ENCODE measurements around the gene SRF. TPM values are rescaled to one million over a fixed set of nuclear protein-coding genes. Genes with fewer than 3 reads are reported as not detected.
A peak's percentile ranks its signal among the peaks of the same experiment; 100 is the strongest.

The SRF gene
- total RNA-seq, 2 donors from 2014 or later, result 12.7 to 30.7 TPM

DNA sequence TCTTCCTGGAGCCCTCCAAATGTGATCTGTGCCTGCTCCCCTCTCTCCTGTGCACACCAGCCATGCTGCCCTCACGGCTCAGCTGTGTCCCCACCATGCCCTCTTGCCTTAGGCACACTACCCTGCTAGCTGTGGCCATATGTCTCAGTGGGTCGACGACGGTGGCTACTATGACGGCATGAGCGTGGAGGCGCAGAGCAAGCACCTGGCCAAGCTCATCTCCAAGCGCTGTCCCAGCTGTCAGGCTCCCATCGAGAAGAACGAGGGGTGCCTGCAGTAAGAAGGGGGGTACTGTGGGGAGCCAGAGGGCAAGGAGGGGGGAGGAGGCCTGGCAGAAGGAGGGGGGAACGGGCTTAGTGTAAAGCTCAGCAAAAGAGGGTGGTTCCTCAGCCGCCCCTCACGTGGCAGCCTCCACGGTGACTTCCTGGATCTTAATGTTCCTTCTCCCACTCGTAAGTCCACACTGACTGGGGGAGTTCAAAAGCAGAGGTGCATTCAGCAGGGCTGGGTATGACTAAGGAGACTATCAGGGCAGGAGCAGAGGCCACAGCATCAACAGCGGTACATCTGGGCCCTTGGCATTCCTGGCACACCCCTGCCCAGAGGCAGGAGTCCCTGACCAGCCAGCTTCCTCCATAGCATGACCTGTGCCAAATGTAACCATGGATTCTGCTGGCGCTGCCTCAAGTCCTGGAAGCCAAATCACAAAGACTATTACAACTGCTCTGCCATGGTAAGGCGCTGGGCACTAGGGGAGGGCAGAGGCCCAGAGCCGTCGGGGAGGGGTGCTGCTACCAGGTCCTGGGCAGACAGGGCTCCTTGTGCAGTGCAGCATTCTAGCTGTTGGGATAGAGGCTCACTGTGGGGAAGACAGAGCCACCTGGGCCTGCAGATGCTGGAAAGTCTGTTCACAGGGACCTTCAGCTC, 50.2 kb downstream of the SRF start:
- ATAC-seq, result no peak
- Histone ChIP-seq H3K27me3 (no peaks in the 10 kb centered on the region), H3K4me1 (no peaks in the 10 kb centered on the region), H3K9me3 (no peaks in the 10 kb centered on the region), H3K27ac (no peak overlapping the region), H3K4me3 (no peak overlapping the region), H3K36me3 (replicated peaks in 1 of 2; ENCODE audit: insufficient read depth in 1 of 2, low read depth in 2 of 2) (peaks cover 0 to 2% of the 10 kb centered on the region in 2 donors)
- DNase-seq, result peak in 2 of 4 donors; percentile 28 to 38
- no peak for TF ChIP-seq POLR2A (IDR thresholded peaks at IDR 0.05)
- TF ChIP-seq, protein P1, sequence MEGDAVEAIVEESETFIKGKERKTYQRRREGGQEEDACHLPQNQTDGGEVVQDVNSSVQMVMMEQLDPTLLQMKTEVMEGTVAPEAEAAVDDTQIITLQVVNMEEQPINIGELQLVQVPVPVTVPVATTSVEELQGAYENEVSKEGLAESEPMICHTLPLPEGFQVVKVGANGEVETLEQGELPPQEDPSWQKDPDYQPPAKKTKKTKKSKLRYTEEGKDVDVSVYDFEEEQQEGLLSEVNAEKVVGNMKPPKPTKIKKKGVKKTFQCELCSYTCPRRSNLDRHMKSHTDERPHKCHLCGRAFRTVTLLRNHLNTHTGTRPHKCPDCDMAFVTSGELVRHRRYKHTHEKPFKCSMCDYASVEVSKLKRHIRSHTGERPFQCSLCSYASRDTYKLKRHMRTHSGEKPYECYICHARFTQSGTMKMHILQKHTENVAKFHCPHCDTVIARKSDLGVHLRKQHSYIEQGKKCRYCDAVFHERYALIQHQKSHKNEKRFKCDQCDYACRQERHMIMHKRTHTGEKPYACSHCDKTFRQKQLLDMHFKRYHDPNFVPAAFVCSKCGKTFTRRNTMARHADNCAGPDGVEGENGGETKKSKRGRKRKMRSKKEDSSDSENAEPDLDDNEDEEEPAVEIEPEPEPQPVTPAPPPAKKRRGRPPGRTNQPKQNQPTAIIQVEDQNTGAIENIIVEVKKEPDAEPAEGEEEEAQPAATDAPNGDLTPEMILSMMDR (IDR thresholded peaks at IDR 0.05), result no peak
- WGBS, 2 donors, result 74 to 88% methylated on average over 15 to 17 of the region's 20 CpGs
- intact Hi-C loops (cut with DNase I), result no loop called here

GRCh38 chr6:43222418-43223059, 51.5 kb downstream of the SRF start:
- Histone ChIP-seq H3K27me3 (no peaks in the 10 kb centered on the region), H3K9me3 (no peaks in the 10 kb centered on the region), H3K36me3 (replicated peaks in 1 of 2; ENCODE audit: insufficient read depth in 1 of 2, low read depth in 2 of 2) (no peaks in the 10 kb centered on the region), H3K4me1 (peaks cover 1% of the 10 kb centered on the region), H3K27ac (no peak overlapping the region), H3K4me3 (no peak overlapping the region)
- no peak for TF ChIP-seq POLR2A (IDR thresholded peaks at IDR 0.05)
- TF ChIP-seq, protein P1 (IDR thresholded peaks at IDR 0.05), result no peak
- DNase-seq (no peak), ATAC-seq (no peak)
- 84 to 94% methylated on average over 11 to 15 of the region's 15 CpGs for WGBS, 2 donors
- intact Hi-C loops (cut with DNase I), result no loop called here

GRCh38 chr6:43223175-43223574, 52.1 kb downstream of the SRF start:
- TF ChIP-seq POLR2A (IDR thresholded peaks at IDR 0.05), result no peak
- TF ChIP-seq, protein P1 (IDR thresholded peaks at IDR 0.05), result no peak
- Histone ChIP-seq H3K27ac (no peak overlapping the region), H3K9me3 (no peaks in the 10 kb centered on the region), H3K4me3 (no peak overlapping the region), H3K36me3 (replicated peaks in 1 of 2; ENCODE audit: insufficient read depth in 1 of 2, low read depth in 2 of 2) (no peaks in the 10 kb centered on the region), H3K4me1 (peaks cover 8% of the 10 kb centered on the region), H3K27me3 (no peaks in the 10 kb centered on the region)
- ATAC-seq, result no peak
- DNase-seq, result no peak
- intact Hi-C loops (cut with DNase I), result no loop called here
- WGBS, 2 donors, result 81 to 86% methylated on average over 9 to 14 of the region's 14 CpGs

- Histone ChIP-seq H3K4me3 (no peak overlapping the region), H3K27me3 (no peaks in the 10 kb centered on the region), H3K36me3 (replicated peaks in 1 of 2; ENCODE audit: insufficient read depth in 1 of 2, low read depth in 2 of 2) (no peaks in the 10 kb centered on the region), H3K9me3 (no peaks in the 10 kb centered on the region), H3K4me1 (peaks cover 20% of the 10 kb centered on the region), H3K27ac (no peak overlapping the region)
- ATAC-seq (no peak), DNase-seq (no peak)
- no peak for TF ChIP-seq POLR2A (IDR thresholded peaks at IDR 0.05)
- TF ChIP-seq, protein P1 (IDR thresholded peaks at IDR 0.05), result no peak
- intact Hi-C loops (cut with DNase I), result no loop called here
- WGBS, 2 donors, result 82 to 88% methylated on average over 7 to 11 of the region's 11 CpGs
Observed at GRCh38 chr6:43226192-43226851, 55.3 kb downstream of the SRF start.

Data from body of pancreas (tissue), 4 donors.